GM12872 (cell line): ENCODE data around the gene TRABD2A.

Source experiments
- CTCF ChIP-seq: IDR thresholded peaks from 3 replicates; pipeline ENCODE4 v1.5.1; 2011; ENCODE audit warnings: low read depth, mild to moderate bottlenecking, low read length, moderate library complexity; ENCODE audit not compliant: insufficient read depth

Gene TRABD2A

GRCh38 chr2:84785950-84786349 lies 94.9 kb downstream of the TRABD2A start:
- TF ChIP-seq CTCF, result no peak

- no peak for TF ChIP-seq CTCF
Measured at GRCh38 chr2:84782717-84783442, 98.0 kb downstream of the TRABD2A start.

GRCh38 chr2:84781942-84782716 lies 98.8 kb downstream of the TRABD2A start:
- no peak for TF ChIP-seq CTCF

GRCh38 chr2:84779781-84780180 lies 101.1 kb downstream of the TRABD2A start:
- TF ChIP-seq CTCF, result no peak

DNA sequence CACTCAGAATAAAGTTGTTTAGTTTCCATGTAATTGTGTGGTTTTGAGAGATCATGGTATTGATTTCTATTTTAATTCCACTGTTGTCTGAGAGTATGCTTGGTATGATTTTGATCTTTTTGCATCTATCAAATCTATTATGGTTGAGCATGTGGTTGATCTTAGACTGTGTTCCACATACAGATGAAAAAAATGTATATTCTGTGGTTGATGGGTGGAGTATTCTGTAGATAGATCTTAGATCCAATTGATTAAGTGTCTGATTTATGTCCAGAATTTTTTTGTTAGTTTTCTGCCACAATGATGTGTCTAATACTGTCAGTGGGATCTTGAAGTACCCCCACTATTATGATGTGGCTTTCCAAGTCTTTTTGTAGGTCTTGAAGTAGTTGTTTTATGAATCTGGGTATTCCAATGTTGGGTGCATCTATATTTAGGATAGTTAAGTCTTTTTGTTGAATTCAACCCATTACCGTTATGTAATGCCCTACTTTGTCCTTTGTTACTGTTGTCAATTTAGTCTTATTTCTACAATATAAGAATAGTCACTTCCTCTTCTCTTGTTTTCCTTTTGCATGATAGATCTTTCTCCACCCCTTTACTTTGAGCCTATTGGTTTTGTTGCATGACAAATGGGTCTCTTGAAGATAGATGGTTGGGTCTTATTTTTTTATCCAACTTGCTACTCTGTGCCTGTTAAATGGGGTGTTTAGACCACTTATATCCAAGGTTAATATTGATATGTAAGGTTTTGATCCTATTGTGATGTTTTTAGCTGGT lies 101.8 kb downstream of the TRABD2A start:
- TF ChIP-seq CTCF, result no peak

- TF ChIP-seq CTCF, result no peak
Measured at GRCh38 chr2:84776011-84776410, 104.9 kb downstream of the TRABD2A start.
